Left lung (tissue), 10 donors: ENCODE measurements around the gene TRPM3. TPM values are rescaled to one million over a fixed set of nuclear protein-coding genes. Genes with fewer than 3 reads are reported as not detected.

Experiments used
- ATAC-seq: fragments of 200-7000 bp; cut with Tn5 transposase; one replicate; pipeline ENCODE4 v1.9.1; 2020; ENCODE audit warnings: moderate library complexity
- DNase-seq, 4 donors: peaks; one replicate each; pipeline ENCODE4 v3.0.0-alpha.2; 2013 to 2020
- H3K27ac ChIP-seq, 2 donors: fragments of 200-600 bp; sonication (generic) in 1 of 2; one replicate each; pipeline versions ENCODE4 v1.5.0 to v1.8.0; 2020 to 2021
- H3K27me3 ChIP-seq, 2 donors: fragments of 200-600 bp; sonication (generic) in 1 of 2; one replicate each; pipeline versions ENCODE4 v1.5.0 to v1.8.0; 2020 to 2021
- H3K36me3 ChIP-seq, 2 donors: fragments of 200-600 bp; sonication (generic) in 1 of 2; one replicate each; pipeline versions ENCODE4 v1.5.0 to v1.8.0; 2020 to 2021
- H3K4me1 ChIP-seq, 2 donors: fragments of 200-600 bp; one replicate each; pipeline ENCODE4 v1.8.0; 2021
- H3K4me3 ChIP-seq, 2 donors: fragments of 200-600 bp; sonication (generic) in 1 of 2; one replicate each; pipeline versions ENCODE4 v1.5.0 to v1.8.0; 2020 to 2021; ENCODE audit warnings: mild to moderate bottlenecking in 1 of 2
- H3K9me3 ChIP-seq, 2 donors: fragments of 200-600 bp; sonication (generic) in 1 of 2; one replicate each; pipeline versions ENCODE4 v1.5.0 to v1.8.0; 2020 to 2021
- intact Hi-C, 2 donors: fragments of 100-400 bp; cut with DNase I; formaldehyde crosslinking; loops; one replicate each; pipeline versions ENCODE4 v1.11.2 to v1.14.2; 2022
- polyA plus RNA-seq, 6 donors: library from polyadenylated mRNA; unstranded; fragments of 120-200 nt; gene quantifications; one replicate each; pipeline ENCODE4 v1.2.1, GENCODE V29; 2013; ENCODE audit not compliant: insufficient read length in 6 of 6
- total RNA-seq, 2 donors: library from RNA; stranded (reverse); fragmentation: NEBNext Ultra II Directional; extraction: Animal tissue kit (Norgen Biotek cat#: 25700); gene quantifications; one replicate each; pipeline ENCODE4 v1.2.1, GENCODE V29; 2021
- TF ChIP-seq, protein P1 (sequence below), 2 donors: fragments of 200-600 bp; sonication (generic) in 1 of 2; IDR thresholded peaks; one replicate each; pipeline versions ENCODE4 v1.5.0 to v1.8.0; 2021; ENCODE audit warnings: antibody characterized with exemption in 2 of 2
- donor health status: DM: no; HTN: yes; CAD: no.
- donor health status: DM: no; HTN: no; CAD: no.

TRPM3 gene
- total and polyA plus RNA-seq, 8 donors = 0.17 to 2.1 (median 1.2) TPM

DNA sequence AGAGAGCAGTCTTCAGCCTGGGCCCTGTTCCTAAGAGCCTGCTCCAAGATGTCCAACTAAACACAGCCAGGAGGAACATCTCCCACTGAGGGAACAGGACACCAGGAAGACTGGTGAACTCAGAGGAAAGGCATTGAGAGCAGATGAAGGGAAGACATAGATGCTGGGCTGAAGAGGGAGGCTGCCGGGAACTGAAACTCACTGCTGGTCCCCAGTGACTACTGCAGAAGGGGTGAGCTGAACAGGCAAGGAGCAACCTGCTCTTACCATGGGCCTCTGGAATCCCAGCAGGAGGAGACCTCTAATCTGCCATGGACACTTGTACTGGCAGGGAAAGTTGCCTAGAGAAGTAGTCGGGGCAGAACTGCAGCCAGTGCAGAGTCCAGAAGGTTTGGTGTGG, 95.7 kb downstream of the TRPM3 start:
- H3K9me3 ChIP-seq = no peaks in the 10 kb centered on the region
- H3K4me1 ChIP-seq = no peaks in the 10 kb centered on the region
- TF ChIP-seq, protein P1, sequence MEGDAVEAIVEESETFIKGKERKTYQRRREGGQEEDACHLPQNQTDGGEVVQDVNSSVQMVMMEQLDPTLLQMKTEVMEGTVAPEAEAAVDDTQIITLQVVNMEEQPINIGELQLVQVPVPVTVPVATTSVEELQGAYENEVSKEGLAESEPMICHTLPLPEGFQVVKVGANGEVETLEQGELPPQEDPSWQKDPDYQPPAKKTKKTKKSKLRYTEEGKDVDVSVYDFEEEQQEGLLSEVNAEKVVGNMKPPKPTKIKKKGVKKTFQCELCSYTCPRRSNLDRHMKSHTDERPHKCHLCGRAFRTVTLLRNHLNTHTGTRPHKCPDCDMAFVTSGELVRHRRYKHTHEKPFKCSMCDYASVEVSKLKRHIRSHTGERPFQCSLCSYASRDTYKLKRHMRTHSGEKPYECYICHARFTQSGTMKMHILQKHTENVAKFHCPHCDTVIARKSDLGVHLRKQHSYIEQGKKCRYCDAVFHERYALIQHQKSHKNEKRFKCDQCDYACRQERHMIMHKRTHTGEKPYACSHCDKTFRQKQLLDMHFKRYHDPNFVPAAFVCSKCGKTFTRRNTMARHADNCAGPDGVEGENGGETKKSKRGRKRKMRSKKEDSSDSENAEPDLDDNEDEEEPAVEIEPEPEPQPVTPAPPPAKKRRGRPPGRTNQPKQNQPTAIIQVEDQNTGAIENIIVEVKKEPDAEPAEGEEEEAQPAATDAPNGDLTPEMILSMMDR (IDR thresholded peaks at IDR 0.05) = no peak
- no peak overlapping the region for H3K27ac ChIP-seq
- DNase-seq = no peak
- no peaks in the 10 kb centered on the region for H3K36me3 ChIP-seq
- H3K4me3 ChIP-seq = no peak overlapping the region
- no peak for ATAC-seq
- no peaks in the 10 kb centered on the region for H3K27me3 ChIP-seq
- intact Hi-C loops = no loop called here

- TF ChIP-seq, protein P1 (IDR thresholded peaks at IDR 0.05) = no peak
- no peaks in the 10 kb centered on the region for H3K9me3 ChIP-seq
Measured at GRCh38 chr9:71025201-71025600, 96.2 kb downstream of the TRPM3 start.

GRCh38 chr9:71010258-71010657, 111.2 kb downstream of the TRPM3 start:
- no peak for ATAC-seq
- Histone ChIP-seq H3K4me3 (no peak overlapping the region), H3K27me3 (no peaks in the 10 kb centered on the region), H3K4me1 (no peaks in the 10 kb centered on the region), H3K36me3 (no peaks in the 10 kb centered on the region), H3K27ac (no peak overlapping the region), H3K9me3 (peaks cover 0 to 12% of the 10 kb centered on the region in 2 donors)
- no peak for DNase-seq
- intact Hi-C loops = no loop called here
- TF ChIP-seq, protein P1 (IDR thresholded peaks at IDR 0.05) = no peak

More at GRCh38 chr9:71025201-71025600, 96.2 kb downstream of the TRPM3 start:
- Histone ChIP-seq H3K36me3 (no peaks in the 10 kb centered on the region), H3K4me1 (no peaks in the 10 kb centered on the region), H3K27me3 (no peaks in the 10 kb centered on the region), H3K27ac (no peak overlapping the region), H3K4me3 (no peak overlapping the region)
- intact Hi-C loops = no loop called here
- no peak for DNase-seq
- no peak for ATAC-seq

GRCh38 chr9:71005456-71005855, 116.0 kb downstream of the TRPM3 start:
- ATAC-seq = no peak
- no peak overlapping the region for H3K4me3 ChIP-seq
- intact Hi-C loops = no loop called here
- H3K36me3 ChIP-seq = no peaks in the 10 kb centered on the region
- H3K9me3 ChIP-seq = peaks cover 0 to 19% of the 10 kb centered on the region in 2 donors
- H3K27me3 ChIP-seq = no peaks in the 10 kb centered on the region
- H3K4me1 ChIP-seq = no peaks in the 10 kb centered on the region
- TF ChIP-seq, protein P1 (IDR thresholded peaks at IDR 0.05) = no peak
- no peak for DNase-seq
- no peak overlapping the region for H3K27ac ChIP-seq

GRCh38 chr9:71004196-71004595, 117.2 kb downstream of the TRPM3 start:
- intact Hi-C loops = no loop called here
- no peak for ATAC-seq
- H3K4me3 ChIP-seq = no peak overlapping the region

More at GRCh38 chr9:71004196-71004595, 117.2 kb downstream of the TRPM3 start:
- no peak for DNase-seq
- Histone ChIP-seq H3K27ac (no peak overlapping the region), H3K36me3 (no peaks in the 10 kb centered on the region), H3K27me3 (no peaks in the 10 kb centered on the region), H3K4me1 (no peaks in the 10 kb centered on the region), H3K9me3 (peaks cover 0 to 19% of the 10 kb centered on the region in 2 donors)
- TF ChIP-seq, protein P1 (IDR thresholded peaks at IDR 0.05) = no peak
